A549 (cell line): ENCODE results near the gene TAF1. TPM values are rescaled to one million over a fixed set of nuclear protein-coding genes. Genes with fewer than 3 reads are reported as not detected.
"Not testable (repeated sequence)": the region's sequence is repeated elsewhere in the genome, so short reads cannot be mapped to it uniquely, and the experiment has no call there.

ENCODE experiments used
- ATAC-seq, 2 experiments: fragments of 200-7000 bp in 1 of 2; fragments of >200 bp in 1 of 2; cut with Nextera tagmentation in 1 of 2; cut with Tn5 transposase in 1 of 2; 3 replicates each; pipeline versions ENCODE4 v1.8.0 to v1.9.1; 2018 to 2020; ENCODE audit warnings: mild to moderate bottlenecking in 1 of 2, moderate library complexity in 1 of 2
- CTCF ChIA-PET: fragments of 300-600 bp; sonication (Branson Sonifier 250); formaldehyde crosslinking; extraction: SDS; loops from one replicate; lab custom pipeline; 2021; ENCODE audit warnings: antibody characterized with exemption, inconsistent platforms; lab: Yijun Ruan, JAX
- POLR2A ChIA-PET: fragments of 350-600 bp; formaldehyde crosslinking; extraction: SDS; loops from one replicate; lab custom pipeline; 2021; ENCODE audit warnings: antibody characterized with exemption, inconsistent platforms; lab: Yijun Ruan, JAX
- DNase-seq, 2 experiments: peaks; one replicate each; pipeline versions ENCODE4 v3.0.0 to v3.0.0-alpha.2; 2011 to 2016; ENCODE audit warnings: low read depth in 1 of 2, low spot score in 1 of 2
- FAIRE-seq: peaks from 2 replicates; lab custom pipeline; 2011; peaks lifted over from hg19 to GRCh38; lab: Jason Lieb, UNC
- H3K27ac ChIP-seq, 2 experiments: fragments of >200 bp; sonication (Bioruptor Twin); formaldehyde crosslinking; 3 replicates each; pipeline ENCODE4 v1.5.1; 2016 to 2017
- H3K4me1 ChIP-seq: fragments of >200 bp; sonication (Bioruptor Twin); formaldehyde crosslinking; 3 replicates; pipeline ENCODE4 v1.6.1; 2016
- H3K4me2 ChIP-seq: fragments of >200 bp; sonication (Bioruptor Twin); formaldehyde crosslinking; 3 replicates; pipeline ENCODE4 v1.6.1; 2016
- H3K4me3 ChIP-seq: fragments of >200 bp; sonication (Bioruptor Twin); formaldehyde crosslinking; 3 replicates; pipeline ENCODE4 v1.5.1; 2016
- H3K9me3 ChIP-seq: fragments of >200 bp; sonication (Bioruptor Twin); formaldehyde crosslinking; 3 replicates; pipeline ENCODE4 v1.6.1; 2016
- ATOH8 ChIP-seq: fragments of 250-450 bp; sonication (Bioruptor Pico); IDR thresholded peaks from 2 replicates; pipeline ENCODE4 v1.5.0; 2020; ENCODE audit warnings: low read depth, mild to moderate bottlenecking, moderate library complexity
- BCL3 ChIP-seq: fragments of >200 bp; sonication (Bioruptor Twin); formaldehyde crosslinking; IDR thresholded peaks from 3 replicates; pipeline ENCODE4 v1.6.1; 2016
- BHLHE40 ChIP-seq: IDR thresholded peaks from 2 replicates; pipeline ENCODE4 v1.6.1; 2012; ENCODE audit warnings: low read depth, low read length, inconsistent platforms
- E2F6 ChIP-seq: IDR thresholded peaks from 2 replicates; pipeline ENCODE4 v1.6.1; 2012; ENCODE audit warnings: low read depth, borderline replicate concordance
- EHF ChIP-seq: fragments of 250-450 bp; sonication (Bioruptor Pico); IDR thresholded peaks from 2 replicates; pipeline ENCODE4 v1.5.0; 2020; ENCODE audit warnings: mild to moderate bottlenecking
- ELK1 ChIP-seq: fragments of 150-350 bp; IDR thresholded peaks from 2 replicates; pipeline ENCODE4 v1.6.1; 2014; ENCODE audit warnings: low read depth, mild to moderate bottlenecking, low read length
- EP300 ChIP-seq, 2 experiments: fragments of >200 bp; sonication (Bioruptor Twin); formaldehyde crosslinking; IDR thresholded peaks; 2 replicates in 1 of 2; 3 replicates in 1 of 2; pipeline ENCODE4 v1.6.1; 2016 to 2017
- HES2 ChIP-seq: fragments of >200 bp; sonication (Bioruptor Twin); formaldehyde crosslinking; IDR thresholded peaks from 2 replicates; pipeline ENCODE4 v1.6.1; 2016
- HOXA7 ChIP-seq: fragments of 250-450 bp; sonication (Bioruptor Pico); IDR thresholded peaks from 2 replicates; pipeline ENCODE4 v1.5.0; 2020; ENCODE audit warnings: mild to moderate bottlenecking, moderate library complexity
- HOXB5 ChIP-seq: fragments of 250-450 bp; sonication (Bioruptor Pico); IDR thresholded peaks from 2 replicates; pipeline ENCODE4 v1.5.0; 2020; ENCODE audit warnings: mild to moderate bottlenecking, moderate library complexity
- KDM5A ChIP-seq: fragments of 200-600 bp; sonication (generic); IDR thresholded peaks from 2 replicates; pipeline ENCODE4 v1.6.1; 2016; ENCODE audit warnings: antibody characterized with exemption, mild to moderate bottlenecking
- MAFK ChIP-seq: fragments of 450-650 bp; IDR thresholded peaks from 2 replicates; pipeline ENCODE4 v1.6.1; 2014; ENCODE audit not compliant: partially characterized antibody
- MAX ChIP-seq: IDR thresholded peaks from 2 replicates; pipeline ENCODE4 v1.6.1; 2012
- NFE2L2 ChIP-seq: fragments of 150-350 bp; conservative IDR thresholded peaks from 2 replicates; pipeline ENCODE4 v1.6.1; 2014; ENCODE audit warnings: low read length
- NPAS2 ChIP-seq: fragments of 250-450 bp; sonication (Bioruptor Pico); IDR thresholded peaks from 2 replicates; pipeline ENCODE4 v1.8.0; 2022; ENCODE audit warnings: mild to moderate bottlenecking, moderate library complexity, borderline replicate concordance
- NR3C1 ChIP-seq: fragments of >200 bp; sonication (Bioruptor Twin); formaldehyde crosslinking; IDR thresholded peaks from 3 replicates; pipeline ENCODE4 v1.6.1; 2017
- RAD21 ChIP-seq, 2 experiments: fragments of >200 bp in 1 of 2; sonication (Bioruptor Twin) in 1 of 2; formaldehyde crosslinking in 1 of 2; IDR thresholded peaks in 1 of 2; conservative IDR thresholded peaks in 1 of 2; 2 replicates in 1 of 2; 3 replicates in 1 of 2; pipeline ENCODE4 v1.6.1; 2012 to 2018; ENCODE audit warnings: inconsistent platforms in 1 of 2
- RNF2 ChIP-seq: fragments of 200-600 bp; sonication (generic); IDR thresholded peaks from 2 replicates; pipeline ENCODE4 v1.6.1; 2016; ENCODE audit warnings: low read depth, mild to moderate bottlenecking, antibody characterized with exemption, moderate library complexity, borderline replicate concordance
- SMC3 ChIP-seq: fragments of >200 bp; sonication (Bioruptor Twin); formaldehyde crosslinking; IDR thresholded peaks from 3 replicates; pipeline ENCODE4 v1.6.1; 2018; ENCODE audit warnings: inconsistent platforms
- SREBF2 ChIP-seq: fragments of 450-650 bp; IDR thresholded peaks from 2 replicates; pipeline ENCODE4 v1.6.1; 2014; ENCODE audit warnings: mild to moderate bottlenecking, moderate library complexity
- TFCP2L1 ChIP-seq: fragments of 250-450 bp; sonication (Bioruptor Pico); IDR thresholded peaks from 2 replicates; pipeline ENCODE4 v1.5.0; 2021; ENCODE audit warnings: mild to moderate bottlenecking
- TP53 ChIP-seq: fragments of 250-450 bp; sonication (Bioruptor Pico); IDR thresholded peaks from 2 replicates; pipeline ENCODE4 v1.5.0; 2021; ENCODE audit warnings: mild to moderate bottlenecking, moderate library complexity
- USF2 ChIP-seq: fragments of 450-650 bp; IDR thresholded peaks from 2 replicates; pipeline ENCODE4 v1.6.1; 2014; ENCODE audit warnings: antibody characterized with exemption
- ZC3H11A ChIP-seq: fragments of 450-650 bp; IDR thresholded peaks from 2 replicates; pipeline ENCODE4 v1.6.1; 2014; ENCODE audit warnings: antibody characterized with exemption, mild to moderate bottlenecking
- WGBS: methylation state at CpG from one replicate; pipeline ENCODE4 v1.1.6; 2017; ENCODE audit errors: missing lambda C conversion rate; 5-methylcytosine and 5-hydroxymethylcytosine counted together
- polyA plus RNA-seq, 4 experiments: library from polyadenylated mRNA; depleted of rRNA in 3 of 4; stranded (reverse); fragments of >200 nt; fragmentation: RNase III in 1 of 4; extraction: RNeasy Plus Mini Kit Qiagen cat#74134 plus additional on column Dnase treatment in 1 of 4; gene quantifications; 2 replicates in 3 of 4; 3 replicates in 1 of 4; pipeline ENCODE4 v1.2.3, GENCODE V29; 2011 to 2017

Gene TAF1
- polyA plus RNA-seq, 2 of the 4 experiments (the other 2 are of a cell fraction), result 21.1 to 31.3 TPM

GRCh38 chrX:71320126-71320525 lies 46.0 kb upstream of the TAF1 start:
- Histone ChIP-seq H3K4me2 (no peak overlapping the region), H3K9me3 (no peaks in the 10 kb centered on the region), H3K4me3 (no peak overlapping the region), H3K27ac (no peak overlapping the region), H3K4me1 (no peaks in the 10 kb centered on the region)
- FAIRE-seq, result no peak
- no peak for TF ChIP-seq SREBF2
- TF ChIP-seq ZC3H11A, result no peak
- no peak for TF ChIP-seq ELK1
- no peak for TF ChIP-seq NPAS2
- no peak for TF ChIP-seq KDM5A
- TF ChIP-seq MAX, result no peak
- no peak for TF ChIP-seq RAD21 (conservative IDR thresholded peaks at IDR 0.05 in 1 of 2, IDR thresholded peaks at IDR 0.05 in 1 of 2)
- no peak for TF ChIP-seq BHLHE40
- no peak for TF ChIP-seq USF2
- no peak for TF ChIP-seq RNF2
- no peak for TF ChIP-seq HOXB5 (CRISPR knock-in tag)
- 100% methylated on average over 1 of the region's 1 CpG for WGBS
- ChIA-PET CTCF (interaction anchor here (0.8 to 1.3 kb wide), 2 partner anchors 18 to 23 kb away, joined by 3 read pairs; no protein-coding TSS in a partner anchor), POLR2A (no interaction called here)
- no peak for ATAC-seq
- DNase-seq, result no peak

- ChIA-PET POLR2A (no interaction called here), CTCF (no interaction called here)
- H3K4me1 ChIP-seq, result no peaks in the 10 kb centered on the region
- no peak for ATAC-seq
- WGBS, result 94% methylated on average over 1 of the region's 1 CpG
- no peak for DNase-seq
- no peak overlapping the region for H3K27ac ChIP-seq
- FAIRE-seq, result no peak
- TF ChIP-seq TP53 (no peak), E2F6 (no peak), MAFK (no peak), SMC3 (no peak), HOXA7 (CRISPR knock-in tag) (no peak), NFE2L2 (no peak), RNF2 (no peak), ATOH8 (CRISPR knock-in tag) (no peak), BCL3 (no peak), TFCP2L1 (CRISPR knock-in tag) (no peak), EHF (CRISPR knock-in tag) (no peak), NR3C1 (no peak), HES2 (no peak), EP300 (IDR thresholded peaks at IDR 0.05) (no peak), SREBF2 (no peak)
- peaks cover 5% of the 10 kb centered on the region; the same call in 2 of the 3 replicates for H3K9me3 ChIP-seq
- no peak overlapping the region for H3K4me3 ChIP-seq
- no peak overlapping the region for H3K4me2 ChIP-seq
Observed at GRCh38 chrX:71321731-71322130, 44.4 kb upstream of the TAF1 start.

GRCh38 chrX:71324452-71324851 lies 41.7 kb upstream of the TAF1 start:
- H3K4me1 ChIP-seq, H3K27ac ChIP-seq, POLR2A ChIA-PET, FAIRE-seq, DNase-seq, H3K9me3 ChIP-seq, H3K4me2 ChIP-seq, H3K4me3 ChIP-seq, ATAC-seq: not testable (repeated sequence)
- CTCF ChIA-PET, result interaction anchor here (0.7 kb wide), 1 partner anchor 11 kb away, joined by 3 read pairs; no protein-coding TSS in a partner anchor
- WGBS, result 91% methylated on average over 11 of the region's 11 CpGs
